Right atrium auricular region (tissue), 2 donors: ENCODE measurements around the gene TBRG4. TPM values are rescaled to one million over a fixed set of nuclear protein-coding genes. Genes with fewer than 3 reads are reported as not detected.

Experiments used
- DNase-seq: peaks from one replicate; pipeline ENCODE4 v3.0.0-alpha.2; 2019; ENCODE audit warnings: low spot score
- H3K27ac ChIP-seq, 2 donors: fragments of 200-600 bp; sonication (generic); 1 replicate in 1 of 2; 2 replicates in 1 of 2; pipeline ENCODE4 v1.5.1; 2016 to 2019
- H3K27me3 ChIP-seq, 2 donors: fragments of 200-600 bp; sonication (generic); one replicate each; pipeline versions ENCODE4 v1.5.1 to v1.6.0; 2017 to 2019
- H3K36me3 ChIP-seq: fragments of 200-600 bp; sonication (generic); one replicate; pipeline ENCODE4 v1.5.1; 2016
- H3K4me1 ChIP-seq, 2 donors: fragments of 200-600 bp; sonication (generic); one replicate each; pipeline versions ENCODE4 v1.5.1 to v1.6.0; 2017 to 2019
- H3K4me3 ChIP-seq, 2 donors: fragments of 200-600 bp; sonication (generic); 1 replicate in 1 of 2; 2 replicates in 1 of 2; pipeline ENCODE4 v1.5.1; 2017 to 2019; ENCODE audit warnings: mild to moderate bottlenecking in 1 of 2, moderate library complexity in 1 of 2
- H3K9me3 ChIP-seq, 2 donors: fragments of 200-600 bp; sonication (generic); one replicate each; pipeline ENCODE4 v1.5.1; 2019
- total RNA-seq, 2 donors: library from RNA; depleted of rRNA; stranded (reverse); fragments of >200 nt; gene quantifications; one replicate each; pipeline ENCODE4 v1.1.0, GENCODE V29; 2016
- TF ChIP-seq, protein P1 (sequence below), 2 donors: fragments of 200-600 bp; sonication (generic); IDR thresholded peaks; one replicate each; pipeline ENCODE4 v1.5.1; 2019; ENCODE audit warnings: antibody characterized with exemption in 2 of 2

Gene TBRG4
- total RNA-seq, 2 donors from 2014 or later, result 46.1 to 48.2 TPM

- Histone ChIP-seq H3K4me1 (no peaks in the 10 kb centered on the region), H3K27ac (no peak overlapping the region), H3K36me3 (peaks cover 68% of the 10 kb centered on the region), H3K4me3 (no peak overlapping the region), H3K27me3 (no peaks in the 10 kb centered on the region), H3K9me3 (no peaks in the 10 kb centered on the region)
- TF ChIP-seq, protein P1, sequence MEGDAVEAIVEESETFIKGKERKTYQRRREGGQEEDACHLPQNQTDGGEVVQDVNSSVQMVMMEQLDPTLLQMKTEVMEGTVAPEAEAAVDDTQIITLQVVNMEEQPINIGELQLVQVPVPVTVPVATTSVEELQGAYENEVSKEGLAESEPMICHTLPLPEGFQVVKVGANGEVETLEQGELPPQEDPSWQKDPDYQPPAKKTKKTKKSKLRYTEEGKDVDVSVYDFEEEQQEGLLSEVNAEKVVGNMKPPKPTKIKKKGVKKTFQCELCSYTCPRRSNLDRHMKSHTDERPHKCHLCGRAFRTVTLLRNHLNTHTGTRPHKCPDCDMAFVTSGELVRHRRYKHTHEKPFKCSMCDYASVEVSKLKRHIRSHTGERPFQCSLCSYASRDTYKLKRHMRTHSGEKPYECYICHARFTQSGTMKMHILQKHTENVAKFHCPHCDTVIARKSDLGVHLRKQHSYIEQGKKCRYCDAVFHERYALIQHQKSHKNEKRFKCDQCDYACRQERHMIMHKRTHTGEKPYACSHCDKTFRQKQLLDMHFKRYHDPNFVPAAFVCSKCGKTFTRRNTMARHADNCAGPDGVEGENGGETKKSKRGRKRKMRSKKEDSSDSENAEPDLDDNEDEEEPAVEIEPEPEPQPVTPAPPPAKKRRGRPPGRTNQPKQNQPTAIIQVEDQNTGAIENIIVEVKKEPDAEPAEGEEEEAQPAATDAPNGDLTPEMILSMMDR (IDR thresholded peaks at IDR 0.05), result no peak
- no peak for DNase-seq
These were observed 36.2 kb downstream of the TBRG4 start for GRCh38 chr7:45075355-45075644.

DNA sequence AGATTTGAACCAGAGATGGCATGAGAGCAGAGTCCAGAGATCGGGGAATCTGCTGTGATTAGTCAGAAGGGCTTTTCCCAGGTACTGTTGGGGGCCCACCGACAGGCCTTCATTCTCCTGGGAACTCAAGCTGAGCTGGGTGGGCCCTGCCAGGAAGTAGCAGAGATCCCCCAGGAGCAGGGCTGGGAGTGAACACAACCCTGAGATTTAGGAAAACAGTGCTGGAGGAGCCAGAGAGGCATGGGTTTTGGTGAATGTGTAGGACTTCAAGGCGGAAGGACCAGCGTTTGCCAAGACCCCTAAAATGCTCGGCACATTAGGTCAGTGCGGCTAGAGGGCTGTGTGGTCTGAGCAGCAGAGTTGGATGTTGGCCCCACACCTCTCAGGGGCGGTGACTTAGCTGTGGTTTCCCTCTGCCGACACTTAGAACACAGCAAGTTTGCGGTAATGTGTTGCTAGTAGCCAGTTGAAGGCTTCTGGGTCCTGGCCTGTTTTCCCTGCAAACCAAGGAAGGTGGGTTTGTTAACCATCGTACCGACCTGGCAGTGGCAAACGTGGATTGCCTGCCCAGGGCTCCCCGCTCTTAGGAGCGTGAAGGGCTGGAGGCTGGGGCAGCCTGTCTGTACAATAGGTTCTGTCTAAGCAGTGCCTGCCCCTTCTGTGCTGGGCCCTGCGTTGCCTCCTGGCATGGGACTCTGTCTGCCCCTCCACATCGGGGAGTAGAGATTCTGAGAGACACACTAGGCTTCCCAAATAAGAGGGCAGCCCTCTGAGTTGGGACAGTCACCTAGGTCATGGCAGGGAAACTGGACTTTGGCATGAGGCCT, 36.8 kb downstream of the TBRG4 start:
- H3K27ac ChIP-seq, result no peak overlapping the region
- no peaks in the 10 kb centered on the region for H3K27me3 ChIP-seq
- H3K9me3 ChIP-seq, result no peaks in the 10 kb centered on the region
- H3K36me3 ChIP-seq, result peaks cover 73% of the 10 kb centered on the region
- no peak for DNase-seq
- TF ChIP-seq, protein P1 (IDR thresholded peaks at IDR 0.05), result no peak
- H3K4me1 ChIP-seq, result no peaks in the 10 kb centered on the region
- no peak overlapping the region for H3K4me3 ChIP-seq

DNA sequence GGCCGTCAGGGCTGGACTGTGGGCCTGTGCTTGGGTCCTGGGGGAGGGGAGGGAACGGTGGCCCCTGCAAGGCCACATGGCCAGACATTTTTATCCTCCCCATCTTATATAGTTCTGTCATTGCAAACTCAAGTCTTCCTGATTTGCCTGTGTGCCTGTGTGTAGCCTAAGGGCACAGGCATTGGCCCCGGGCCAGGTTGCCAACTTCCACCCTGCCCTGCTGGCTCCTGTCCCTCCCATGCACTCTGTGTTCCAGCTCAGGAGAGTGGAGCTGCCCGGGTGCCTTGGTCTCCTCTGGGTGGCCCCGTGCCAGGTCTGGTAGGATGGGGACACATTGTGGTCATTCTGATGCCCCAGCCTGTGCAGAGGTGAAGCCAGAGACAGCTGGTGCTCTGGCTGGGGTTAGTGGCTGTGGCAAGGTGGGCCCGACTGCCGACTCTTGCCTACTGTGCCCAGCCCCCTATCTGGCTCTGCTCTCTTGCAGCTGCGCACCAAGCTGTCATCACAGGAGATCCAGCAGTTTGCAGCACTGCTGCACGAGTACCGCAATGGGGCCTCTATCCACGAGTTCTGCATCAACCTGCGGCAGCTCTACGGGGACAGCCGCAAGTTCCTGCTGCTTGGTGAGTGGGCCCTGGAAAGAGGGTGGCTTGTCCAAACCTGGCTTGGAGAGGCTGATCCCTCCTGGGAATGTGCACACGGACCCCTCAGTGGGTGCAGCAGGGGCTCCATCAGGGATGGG, 37.5 kb downstream of the TBRG4 start:
- no peaks in the 10 kb centered on the region for H3K9me3 ChIP-seq
- H3K4me1 ChIP-seq, result no peaks in the 10 kb centered on the region
- peaks cover 80% of the 10 kb centered on the region for H3K36me3 ChIP-seq
- TF ChIP-seq, protein P1 (IDR thresholded peaks at IDR 0.05), result no peak
- no peak for DNase-seq
- H3K27me3 ChIP-seq, result no peaks in the 10 kb centered on the region
- H3K4me3 ChIP-seq, result no peak overlapping the region
- H3K27ac ChIP-seq, result no peak overlapping the region

DNA sequence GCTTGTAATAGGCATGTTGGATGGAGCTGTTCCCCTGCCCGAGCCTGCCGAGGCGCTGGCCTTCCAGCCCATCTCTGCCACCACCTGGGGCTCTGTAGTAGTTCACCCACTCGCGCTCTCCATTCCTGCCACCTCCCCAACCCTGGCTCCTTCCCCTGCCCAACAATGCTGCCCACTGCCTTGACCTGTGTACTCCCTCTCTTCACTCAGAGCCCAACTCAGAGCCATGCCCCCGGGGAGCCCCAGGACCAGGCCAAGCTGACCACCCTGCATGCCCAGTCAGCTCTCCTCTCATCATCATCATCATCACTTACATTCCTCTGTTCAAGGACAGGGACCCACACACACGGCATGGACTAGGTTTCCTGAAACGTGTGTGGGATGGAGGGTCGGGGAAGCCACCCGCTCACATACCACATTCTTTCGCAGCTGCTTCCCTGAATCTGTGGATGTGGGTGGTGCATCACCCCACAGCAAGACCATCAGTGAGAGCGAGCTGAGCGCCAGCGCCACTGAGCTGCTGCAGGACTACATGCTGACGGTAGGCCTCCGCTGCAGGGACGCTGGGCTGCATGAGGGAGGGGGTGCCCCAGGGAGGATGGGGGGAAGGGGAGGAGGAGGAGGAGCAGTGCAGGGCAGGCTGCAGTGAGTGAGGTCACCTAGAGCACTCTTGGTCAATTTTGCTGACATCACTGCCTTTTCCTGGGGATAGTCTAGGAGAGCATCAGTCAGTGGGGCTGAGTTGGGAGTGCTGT, 38.3 kb downstream of the TBRG4 start:
- peaks cover 87% of the 10 kb centered on the region for H3K36me3 ChIP-seq

More for the DNA sequence above, 38.3 kb downstream of the TBRG4 start:
- Histone ChIP-seq H3K27ac (no peak overlapping the region), H3K4me3 (no peak overlapping the region), H3K9me3 (no peaks in the 10 kb centered on the region), H3K4me1 (no peaks in the 10 kb centered on the region), H3K27me3 (no peaks in the 10 kb centered on the region)
- TF ChIP-seq, protein P1 (IDR thresholded peaks at IDR 0.05), result no peak
- DNase-seq, result no peak
